ENCODE results near the gene MYZAP. TPM values are rescaled to one million over a fixed set of nuclear protein-coding genes. Genes with fewer than 3 reads are reported as not detected.
A peak's percentile ranks its signal among the peaks of the same experiment; 100 is the strongest.

The MYZAP gene
- total and polyA plus RNA-seq, 2 experiments from 2014 or later: 143 to 175 TPM

GRCh38 chr15:57626713-57627440, 35.2 kb downstream of the MYZAP start:
- no peak for DNase-seq (ENCODE audit: low read depth in 1 of 2, low spot score in 1 of 2)
- no peak overlapping the region for H3K4me3 ChIP-seq
- TF ChIP-seq, protein P1, sequence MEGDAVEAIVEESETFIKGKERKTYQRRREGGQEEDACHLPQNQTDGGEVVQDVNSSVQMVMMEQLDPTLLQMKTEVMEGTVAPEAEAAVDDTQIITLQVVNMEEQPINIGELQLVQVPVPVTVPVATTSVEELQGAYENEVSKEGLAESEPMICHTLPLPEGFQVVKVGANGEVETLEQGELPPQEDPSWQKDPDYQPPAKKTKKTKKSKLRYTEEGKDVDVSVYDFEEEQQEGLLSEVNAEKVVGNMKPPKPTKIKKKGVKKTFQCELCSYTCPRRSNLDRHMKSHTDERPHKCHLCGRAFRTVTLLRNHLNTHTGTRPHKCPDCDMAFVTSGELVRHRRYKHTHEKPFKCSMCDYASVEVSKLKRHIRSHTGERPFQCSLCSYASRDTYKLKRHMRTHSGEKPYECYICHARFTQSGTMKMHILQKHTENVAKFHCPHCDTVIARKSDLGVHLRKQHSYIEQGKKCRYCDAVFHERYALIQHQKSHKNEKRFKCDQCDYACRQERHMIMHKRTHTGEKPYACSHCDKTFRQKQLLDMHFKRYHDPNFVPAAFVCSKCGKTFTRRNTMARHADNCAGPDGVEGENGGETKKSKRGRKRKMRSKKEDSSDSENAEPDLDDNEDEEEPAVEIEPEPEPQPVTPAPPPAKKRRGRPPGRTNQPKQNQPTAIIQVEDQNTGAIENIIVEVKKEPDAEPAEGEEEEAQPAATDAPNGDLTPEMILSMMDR (IDR thresholded peaks at IDR 0.05; ENCODE audit: low read depth, low read length): no peak
- H3K4me1 ChIP-seq (ENCODE audit: low read depth): no peaks in the 10 kb centered on the region
- no peak overlapping the region for H3K27ac ChIP-seq
- H3K9me3 ChIP-seq (ENCODE audit: low read depth): no peaks in the 10 kb centered on the region
- peaks cover 60% of the 10 kb centered on the region for H3K36me3 ChIP-seq
- no peaks in the 10 kb centered on the region for H3K27me3 ChIP-seq

GRCh38 chr15:57631386-57632110, 39.8 kb downstream of the MYZAP start:
- Histone ChIP-seq H3K36me3 (peaks cover 56% of the 10 kb centered on the region), H3K27me3 (no peaks in the 10 kb centered on the region), H3K4me3 (no peak overlapping the region), H3K4me1 (ENCODE audit: low read depth) (no peaks in the 10 kb centered on the region), H3K27ac (no peak overlapping the region), H3K9me3 (ENCODE audit: low read depth) (no peaks in the 10 kb centered on the region)
- peak in 1 of 2 donors; percentile 6 for DNase-seq (ENCODE audit: low read depth in 1 of 2, low spot score in 1 of 2)
- TF ChIP-seq, protein P1 (IDR thresholded peaks at IDR 0.05; ENCODE audit: low read depth, low read length): no peak

DNA sequence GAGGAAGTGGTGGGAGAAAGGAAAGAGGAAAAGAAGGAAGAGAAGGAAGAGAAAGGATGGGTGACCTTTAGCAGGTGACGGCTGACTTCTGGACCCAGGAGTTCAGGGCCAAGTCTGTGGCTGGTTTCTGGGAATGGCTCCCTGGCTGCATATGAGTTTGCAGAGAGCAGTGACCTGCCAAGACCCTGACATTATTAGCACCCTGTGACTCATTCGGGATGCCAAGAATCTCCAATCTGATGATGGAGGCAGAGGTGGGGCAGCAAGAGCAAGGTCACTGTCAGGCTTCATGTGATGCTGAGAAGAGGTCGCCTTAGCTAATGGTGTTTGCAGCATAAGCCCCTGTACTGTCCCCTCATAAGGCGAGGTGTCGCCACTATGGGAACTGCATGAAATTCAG, 42.6 kb downstream of the MYZAP start:
- H3K36me3 ChIP-seq: peaks cover 67% of the 10 kb centered on the region
- H3K27ac ChIP-seq: no peak overlapping the region
- no peak overlapping the region for H3K4me3 ChIP-seq
- H3K4me1 ChIP-seq (ENCODE audit: low read depth): no peaks in the 10 kb centered on the region
- TF ChIP-seq, protein P1 (IDR thresholded peaks at IDR 0.05; ENCODE audit: low read depth, low read length): no peak
- no peak for DNase-seq (ENCODE audit: low read depth in 1 of 2, low spot score in 1 of 2)
- no peaks in the 10 kb centered on the region for H3K27me3 ChIP-seq
- no peaks in the 10 kb centered on the region for H3K9me3 ChIP-seq (ENCODE audit: low read depth)

DNA sequence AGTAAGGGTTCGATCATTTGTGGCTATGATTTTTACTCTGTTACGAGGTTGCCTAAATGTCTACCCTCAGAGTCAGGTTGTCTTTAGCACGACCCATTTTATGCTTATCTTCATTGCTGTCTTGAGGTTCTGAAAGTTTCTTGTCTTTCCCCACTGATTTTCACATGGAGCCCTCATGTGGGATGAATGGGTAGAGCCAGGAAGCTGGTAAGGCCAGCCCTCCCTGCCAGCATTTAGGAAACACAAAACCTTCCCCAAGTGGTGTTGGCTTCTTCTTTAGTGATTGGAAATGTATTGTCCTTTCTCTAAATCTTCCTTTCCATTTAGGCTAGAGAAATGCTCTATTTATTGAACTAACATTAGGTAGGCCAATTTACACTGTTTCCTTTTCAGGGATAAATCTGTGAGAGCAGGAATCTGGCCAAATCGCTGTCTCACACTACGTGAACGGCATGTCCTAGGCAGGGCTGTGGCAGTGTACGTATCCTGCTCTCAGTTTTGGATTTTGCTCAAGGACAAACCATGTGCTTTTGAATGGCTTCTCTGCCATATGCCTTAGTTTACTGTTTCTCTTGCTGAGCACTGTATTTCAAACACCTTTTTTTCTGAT, 43.7 kb downstream of the MYZAP start:
- H3K36me3 ChIP-seq: peaks cover 71% of the 10 kb centered on the region
- H3K4me1 ChIP-seq (ENCODE audit: low read depth): no peaks in the 10 kb centered on the region
- peak in 1 of 2 donors; percentile 14 for DNase-seq (ENCODE audit: low read depth in 1 of 2, low spot score in 1 of 2)
- H3K27ac ChIP-seq: no peak overlapping the region
- TF ChIP-seq, protein P1 (IDR thresholded peaks at IDR 0.05; ENCODE audit: low read depth, low read length): no peak
- no peaks in the 10 kb centered on the region for H3K27me3 ChIP-seq
- H3K9me3 ChIP-seq (ENCODE audit: low read depth): no peaks in the 10 kb centered on the region
- no peak overlapping the region for H3K4me3 ChIP-seq

- Histone ChIP-seq H3K4me3 (no peak overlapping the region), H3K27ac (no peak overlapping the region), H3K36me3 (peaks cover 76% of the 10 kb centered on the region), H3K9me3 (ENCODE audit: low read depth) (no peaks in the 10 kb centered on the region), H3K27me3 (no peaks in the 10 kb centered on the region), H3K4me1 (ENCODE audit: low read depth) (no peaks in the 10 kb centered on the region)
- TF ChIP-seq, protein P1 (IDR thresholded peaks at IDR 0.05; ENCODE audit: low read depth, low read length): no peak
- DNase-seq (ENCODE audit: low read depth in 1 of 2, low spot score in 1 of 2): no peak
Measured at GRCh38 chr15:57637846-57638245, 46.1 kb downstream of the MYZAP start.

All from cardiac muscle cell (in vitro differentiated cells and primary cell).